ENCODE measurements around the gene CRLF1. TPM values are rescaled to one million over a fixed set of nuclear protein-coding genes. Genes with fewer than 3 reads are reported as not detected.
A peak's percentile ranks its signal among the peaks of the same experiment; 100 is the strongest.
"Not testable (repeated sequence)": the region's sequence is repeated elsewhere in the genome, so short reads cannot be mapped to it uniquely, and the experiment has no call there.

The CRLF1 gene
- polyA plus RNA-seq, 3 donors = 0.19 TPM; not detected in 2

GRCh38 chr19:18601875-18602274 is 4.7 kb downstream of the CRLF1 start:
- H3K79me2 ChIP-seq (ENCODE audit: insufficient read depth, low read length) = no peaks in the 10 kb centered on the region
- peaks cover 3% of the 10 kb centered on the region for H3K4me1 Mint-ChIP-seq
- peaks cover 60 to 86% (median 67%) of the 10 kb centered on the region in 3 donors for H3K27me3 Mint-ChIP-seq (ENCODE audit: low read depth in 3 of 3)
- 20% methylated on average over 1 of the region's 4 CpGs for WGBS (ENCODE audit: insufficient coverage)
- no peak overlapping the region for H3K4me2 ChIP-seq (replicated peaks; ENCODE audit: extremely low read depth, low read length, poor library complexity, severe bottlenecking)
- DNase-seq = peak in 1 of 3 donors; percentile 33
- no peak overlapping the region for H3K9ac ChIP-seq (ENCODE audit: insufficient read depth, low read length, poor library complexity, severe bottlenecking)
- intact Hi-C loops (cut with micrococcal nuclease) = no loop called here
- H3K27ac ChIP-seq (ENCODE audit: low read depth in 1 of 2, low read length in 2 of 2) = no peak overlapping the region
- no peak overlapping the region for H3K4me3 ChIP-seq (replicated peaks in 1 of 3; ENCODE audit: low read depth in 2 of 3, low read length in 3 of 3)
- H3K4me1 ChIP-seq (ENCODE audit: control insufficient read depth in 1 of 2, insufficient read depth in 2 of 2, low read length in 2 of 2) = peaks cover 4% of the 10 kb centered on the region in 2 donors
- H4K20me1 ChIP-seq (ENCODE audit: insufficient read depth, low read length) = no peaks in the 10 kb centered on the region
- H3K4me3 Mint-ChIP-seq = peak overlapping the region in 1 of 2 donors; percentile 53
- TF ChIP-seq CTCF (IDR thresholded peaks at IDR 0.05) = no peak
- peaks cover 0 to 18% of the 10 kb centered on the region in 2 donors for H3K9me3 ChIP-seq (replicated peaks in 1 of 2; ENCODE audit: control insufficient read depth in 1 of 2, insufficient read depth in 1 of 2, low read length in 2 of 2)
- no peak overlapping the region for H2AFZ ChIP-seq (ENCODE audit: insufficient read depth, low read depth, low read length, poor library complexity, severe bottlenecking)
- H3K9me3 Mint-ChIP-seq = peaks cover 0 to 16% (median 3%) of the 10 kb centered on the region in 7 donors
- peaks cover 33 to 63% of the 10 kb centered on the region in 2 donors for H3K27me3 ChIP-seq (ENCODE audit: control insufficient read depth in 2 of 2, insufficient read depth in 2 of 2, low read length in 2 of 2)
- H3K36me3 Mint-ChIP-seq = peaks cover 0 to 6% of the 10 kb centered on the region in 2 donors
- no peaks in the 10 kb centered on the region for H3K36me3 ChIP-seq (replicated peaks in 1 of 2; ENCODE audit: control insufficient read depth in 1 of 2, insufficient read depth in 2 of 2, low read length in 2 of 2)
- no peak overlapping the region for H3K27ac Mint-ChIP-seq

GRCh38 chr19:18600692-18601397 is 5.8 kb downstream of the CRLF1 start:
- H3K36me3 Mint-ChIP-seq; H3K4me1 Mint-ChIP-seq; H3K36me3 ChIP-seq (replicated peaks in 1 of 2; ENCODE audit: control insufficient read depth in 1 of 2, insufficient read depth in 2 of 2, low read length in 2 of 2); H3K4me2 ChIP-seq (replicated peaks; ENCODE audit: extremely low read depth, low read length, poor library complexity, severe bottlenecking); DNase-seq; H2AFZ ChIP-seq (ENCODE audit: insufficient read depth, low read depth, low read length, poor library complexity, severe bottlenecking); H3K27ac Mint-ChIP-seq; intact Hi-C loops (cut with micrococcal nuclease); H3K4me3 ChIP-seq (replicated peaks in 1 of 3; ENCODE audit: low read depth in 2 of 3, low read length in 3 of 3); H4K20me1 ChIP-seq (ENCODE audit: insufficient read depth, low read length); H3K9ac ChIP-seq (ENCODE audit: insufficient read depth, low read length, poor library complexity, severe bottlenecking); H3K27ac ChIP-seq (ENCODE audit: low read depth in 1 of 2, low read length in 2 of 2); H3K79me2 ChIP-seq (ENCODE audit: insufficient read depth, low read length): not testable (repeated sequence)
- Mint-ChIP-seq H3K27me3 (ENCODE audit: low read depth in 3 of 3) (peaks cover 68 to 90% (median 75%) of the 10 kb centered on the region in 3 donors), H3K4me3 (peak overlapping the region in 1 of 2 donors; percentile 51), H3K9me3 (peaks cover 0 to 16% (median 7%) of the 10 kb centered on the region in 7 donors)
- Histone ChIP-seq H3K4me1 (ENCODE audit: control insufficient read depth in 1 of 2, insufficient read depth in 2 of 2, low read length in 2 of 2) (peaks cover 5 to 11% of the 10 kb centered on the region in 2 donors), H3K27me3 (ENCODE audit: control insufficient read depth in 2 of 2, insufficient read depth in 2 of 2, low read length in 2 of 2) (peaks cover 29 to 66% of the 10 kb centered on the region in 2 donors), H3K9me3 (replicated peaks in 1 of 2; ENCODE audit: control insufficient read depth in 1 of 2, insufficient read depth in 1 of 2, low read length in 2 of 2) (peaks cover 0 to 18% of the 10 kb centered on the region in 2 donors)
- WGBS (ENCODE audit: insufficient coverage) = 96% methylated on average over 9 of the region's 15 CpGs

All from CD14-positive monocyte (primary cell).